K562 (cell line): ENCODE measurements around the gene MAD1L1. TPM values are rescaled to one million over a fixed set of nuclear protein-coding genes. Genes with fewer than 3 reads are reported as not detected.

Experiments used
- ATAC-seq: fragments of 200-7000 bp; cut with Tn5 transposase; 3 replicates; pipeline ENCODE4 v1.9.1; 2020; ENCODE audit warnings: moderate library complexity
- BruUV-seq: library from RNA; stranded (reverse); fragments of 400-500 nt; replicated peaks from 2 replicates; lab custom pipeline; 2021; lab: Mats Ljungman, UMichigan
- CTCF ChIA-PET: fragments of 300-600 bp; formaldehyde crosslinking; extraction: SDS; loops from one replicate; lab custom pipeline; 2021; ENCODE audit warnings: low intra/inter-chr PET ratio; lab: Yijun Ruan, JAX
- POLR2A ChIA-PET: fragments of 300-600, 350-650 bp; sonication (Branson Sonifier 250); formaldehyde crosslinking; extraction: SDS; loops from one replicate; lab custom pipeline; 2021; ENCODE audit warnings: antibody characterized with exemption, inconsistent platforms; lab: Yijun Ruan, JAX
- DNase-seq, 4 experiments: peaks; one replicate each; pipeline versions ENCODE4 v3.0.0 to v3.0.0-alpha.2; 2011 to 2018; ENCODE audit warnings: low spot score in 3 of 4, mixed read lengths in 3 of 4; ENCODE audit errors: extremely low read depth in 1 of 4
- FAIRE-seq: peaks from 2 replicates; lab custom pipeline; 2011; peaks lifted over from hg19 to GRCh38; lab: Jason Lieb, UNC
- H2AFZ ChIP-seq: 2 replicates; pipeline ENCODE4 v1.6.0; 2011; ENCODE audit warnings: low read depth, low read length, control low read depth, inconsistent platforms
- H3K27ac ChIP-seq: fragments of 200-600 bp; 3 replicates; pipeline ENCODE4 v1.8.0; 2011; ENCODE audit warnings: low read depth, mild to moderate bottlenecking, control low read depth, inconsistent platforms, low read length, moderate library complexity, mixed read lengths; ENCODE audit errors: extremely low read depth
- H3K27me3 ChIP-seq, 2 experiments: fragments of 300-600 bp in 1 of 2; 2 replicates in 1 of 2; 3 replicates in 1 of 2; pipeline versions ENCODE4 v1.6.0 to v1.8.0; 2011; ENCODE audit warnings: inconsistent platforms in 2 of 2, low read length in 2 of 2, mild to moderate bottlenecking in 1 of 2, mixed read lengths in 1 of 2, moderate library complexity in 1 of 2; ENCODE audit not compliant: control insufficient read depth in 2 of 2, insufficient read depth in 2 of 2
- H3K36me3 ChIP-seq: fragments of 300-600 bp; 3 replicates; pipeline ENCODE4 v1.8.0; 2011; ENCODE audit warnings: mild to moderate bottlenecking, low read length, inconsistent platforms; ENCODE audit not compliant: control insufficient read depth, insufficient read depth
- H3K4me1 ChIP-seq, 2 experiments: fragments of 200-600 bp in 1 of 2; replicated peaks in 1 of 2; 2 replicates in 1 of 2; 3 replicates in 1 of 2; pipeline versions ENCODE4 v1.5.1 to v1.8.0; 2011; ENCODE audit warnings: inconsistent platforms in 2 of 2, low read length in 2 of 2, mild to moderate bottlenecking in 1 of 2, mixed read lengths in 1 of 2, moderate library complexity in 1 of 2; ENCODE audit not compliant: control insufficient read depth in 2 of 2, insufficient read depth in 2 of 2
- H3K4me2 ChIP-seq: 2 replicates; pipeline ENCODE4 v1.6.1; 2011; ENCODE audit warnings: low read length, control low read depth, inconsistent platforms, mixed read lengths; ENCODE audit not compliant: insufficient read depth
- H3K4me3 ChIP-seq: fragments of 200-600 bp; sonication (generic), shearing (Covaris generic); 2 replicates; pipeline ENCODE4 v1.5.1; 2016; ENCODE audit warnings: control low read depth, inconsistent platforms
- H3K79me2 ChIP-seq: fragments of 200-600 bp; 3 replicates; pipeline ENCODE4 v1.8.0; 2011; ENCODE audit warnings: low read length, inconsistent platforms; ENCODE audit not compliant: control insufficient read depth, insufficient read depth
- H3K9ac ChIP-seq, 2 experiments: 2 replicates each; pipeline versions ENCODE4 v1.6.0 to v1.6.1; 2011; ENCODE audit warnings: low read depth in 2 of 2, low read length in 2 of 2, control low read depth in 1 of 2, inconsistent platforms in 1 of 2, mild to moderate bottlenecking in 1 of 2, mixed read lengths in 1 of 2; ENCODE audit not compliant: insufficient read depth in 1 of 2
- H3K9me1 ChIP-seq: one replicate; pipeline ENCODE4 v1.6.0; 2011; ENCODE audit warnings: inconsistent platforms, mild to moderate bottlenecking, low read length, moderate library complexity; ENCODE audit not compliant: control insufficient read depth, insufficient read depth
- H3K9me3 ChIP-seq: replicated peaks from 2 replicates; pipeline ENCODE4 v1.5.1; 2011; ENCODE audit warnings: low read depth, low read length, inconsistent platforms; ENCODE audit not compliant: control insufficient read depth, insufficient read depth
- H4K20me1 ChIP-seq: replicated peaks from 2 replicates; pipeline ENCODE4 v1.6.1; 2011; ENCODE audit warnings: low read length, inconsistent platforms, mixed read lengths; ENCODE audit not compliant: control insufficient read depth, insufficient read depth
- MECOM ChIP-seq: fragments of 250-450 bp; sonication (Bioruptor Pico); IDR thresholded peaks from 2 replicates; pipeline ENCODE4 v1.8.0; 2022; ENCODE audit warnings: inconsistent platforms
- PHF20 ChIP-seq: fragments of 450-650 bp; IDR thresholded peaks from 2 replicates; pipeline ENCODE4 v1.6.1; 2018; ENCODE audit not compliant: partially characterized antibody
- ZBED1 ChIP-seq: IDR thresholded peaks from 2 replicates; pipeline ENCODE4 v1.6.1; 2014
- ZNF239 ChIP-seq: fragments of 250-450 bp; sonication (Bioruptor Pico); IDR thresholded peaks from 2 replicates; pipeline ENCODE4 v1.4.0; 2020; ENCODE audit warnings: mild to moderate bottlenecking
- ZNF766 ChIP-seq: fragments of 200-800 bp; sonication (Bioruptor generic); conservative IDR thresholded peaks from 2 replicates; pipeline ENCODE4 v1.6.1; 2016; ENCODE audit warnings: missing genetic modification characterization, missing compliant biosample characterization
- WGBS: fragments of 100-300 bp; shearing (Covaris generic); methylation state at CpG from one replicate; pipeline ENCODE4 v1.1.6; 2016; ENCODE audit warnings: low coverage, mixed read lengths; ENCODE audit not compliant: insufficient coverage; ENCODE audit errors: missing lambda C conversion rate; 5-methylcytosine and 5-hydroxymethylcytosine counted together
- in situ Hi-C: fragments of 300-500 bp; cut with MboI; formaldehyde crosslinking; loops from 4 replicates; pipeline ENCODE4 v1.15.0; 2018; ENCODE audit warnings: inconsistent platforms, mixed read lengths
- intact Hi-C: fragments of 100-400 bp; cut with micrococcal nuclease; formaldehyde crosslinking; loops from 2 replicates; pipeline ENCODE4 v1.14.2; 2022
- polyA plus RNA-seq, 8 experiments: library from polyadenylated mRNA; depleted of rRNA in 4 of 8; stranded (reverse) in 5 of 8; unstranded in 3 of 8; fragments of >200 nt; fragmentation: Nextera tagmentation in 2 of 8; fragmentation: Illumina TruSeq in 1 of 8; extraction: Ambion mirVana in 2 of 8; extraction: Trizol in 1 of 8; gene quantifications; 2 replicates each; pipeline versions ENCODE4 v1.2.1 to v1.2.3, GENCODE V29; 2011 to 2014; ENCODE audit warnings: inconsistent platforms in 1 of 8, missing spikeins in 1 of 8
- total RNA-seq, 7 experiments: library from RNA; depleted of rRNA in 6 of 7; stranded (reverse); fragments of >200 nt in 6 of 7; fragmentation: Illumina TruSeq in 2 of 7; extraction: Trizol in 2 of 7; gene quantifications; 2 replicates each; pipeline versions ENCODE4 v1.2.1 to v1.2.3, GENCODE V29; 2011 to 2021; ENCODE audit warnings: low replicate concordance in 1 of 7
- TF ChIP-seq, protein P1 (sequence below): sonication (generic); formaldehyde crosslinking; IDR thresholded peaks from 2 replicates; pipeline ENCODE4 v1.8.0; 2022; ENCODE audit warnings: missing genetic modification reagents, mild to moderate bottlenecking, borderline replicate concordance
- TF ChIP-seq, protein P2 (sequence below): sonication (generic); formaldehyde crosslinking; IDR thresholded peaks from 2 replicates; pipeline ENCODE4 v1.8.0; 2022; ENCODE audit warnings: mild to moderate bottlenecking, missing genetic modification reagents
- TF ChIP-seq, protein P3 (sequence below): fragments of 250-450 bp; sonication (Bioruptor Pico); IDR thresholded peaks from 2 replicates; pipeline ENCODE4 v1.4.0; 2020

MAD1L1 gene
- total and polyA plus RNA-seq, 9 of the 15 experiments (the other 6 are each of a cell fraction or from before 2014, with no cell fraction given), result 1.7 to 89.7 (median 18.0) TPM

DNA sequence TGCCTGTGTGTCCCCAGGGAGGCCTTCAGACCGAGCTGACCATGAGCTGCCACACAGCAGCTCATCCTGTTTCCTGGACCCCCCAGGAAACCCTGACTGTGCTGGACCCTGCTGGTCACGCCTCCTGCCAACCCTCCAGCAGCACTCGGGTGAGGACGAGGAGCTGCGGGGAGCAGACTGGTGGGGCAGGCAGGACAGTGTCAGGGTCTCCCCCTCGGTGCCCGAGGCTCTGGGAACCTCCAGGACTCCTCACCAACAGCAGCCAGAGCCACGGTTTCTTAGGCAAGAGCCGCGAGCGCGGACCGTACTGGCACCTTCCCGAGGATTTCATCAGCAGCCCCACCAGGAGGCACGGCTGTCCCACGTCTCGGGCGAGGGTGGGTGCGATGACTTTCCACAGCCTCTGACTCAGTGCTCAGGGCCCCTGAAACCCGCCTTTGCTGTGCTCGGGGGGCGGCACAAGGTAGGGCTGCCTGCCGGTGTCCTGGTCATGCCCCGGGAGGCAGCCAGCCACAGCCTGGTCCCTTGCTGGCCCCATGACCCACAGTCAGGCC, 375.8 kb downstream of the MAD1L1 start (continued):
- TF ChIP-seq, protein P1, sequence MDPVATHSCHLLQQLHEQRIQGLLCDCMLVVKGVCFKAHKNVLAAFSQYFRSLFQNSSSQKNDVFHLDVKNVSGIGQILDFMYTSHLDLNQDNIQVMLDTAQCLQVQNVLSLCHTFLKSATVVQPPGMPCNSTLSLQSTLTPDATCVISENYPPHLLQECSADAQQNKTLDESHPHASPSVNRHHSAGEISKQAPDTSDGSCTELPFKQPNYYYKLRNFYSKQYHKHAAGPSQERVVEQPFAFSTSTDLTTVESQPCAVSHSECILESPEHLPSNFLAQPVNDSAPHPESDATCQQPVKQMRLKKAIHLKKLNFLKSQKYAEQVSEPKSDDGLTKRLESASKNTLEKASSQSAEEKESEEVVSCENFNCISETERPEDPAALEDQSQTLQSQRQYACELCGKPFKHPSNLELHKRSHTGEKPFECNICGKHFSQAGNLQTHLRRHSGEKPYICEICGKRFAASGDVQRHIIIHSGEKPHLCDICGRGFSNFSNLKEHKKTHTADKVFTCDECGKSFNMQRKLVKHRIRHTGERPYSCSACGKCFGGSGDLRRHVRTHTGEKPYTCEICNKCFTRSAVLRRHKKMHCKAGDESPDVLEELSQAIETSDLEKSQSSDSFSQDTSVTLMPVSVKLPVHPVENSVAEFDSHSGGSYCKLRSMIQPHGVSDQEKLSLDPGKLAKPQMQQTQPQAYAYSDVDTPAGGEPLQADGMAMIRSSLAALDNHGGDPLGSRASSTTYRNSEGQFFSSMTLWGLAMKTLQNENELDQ (CRISPR knock-in tag), result no peak
- TF ChIP-seq PHF20 (no peak), ZBED1 (no peak), ZNF766 (no peak)
- TF ChIP-seq, all 486 proteins: peak for 5

DNA sequence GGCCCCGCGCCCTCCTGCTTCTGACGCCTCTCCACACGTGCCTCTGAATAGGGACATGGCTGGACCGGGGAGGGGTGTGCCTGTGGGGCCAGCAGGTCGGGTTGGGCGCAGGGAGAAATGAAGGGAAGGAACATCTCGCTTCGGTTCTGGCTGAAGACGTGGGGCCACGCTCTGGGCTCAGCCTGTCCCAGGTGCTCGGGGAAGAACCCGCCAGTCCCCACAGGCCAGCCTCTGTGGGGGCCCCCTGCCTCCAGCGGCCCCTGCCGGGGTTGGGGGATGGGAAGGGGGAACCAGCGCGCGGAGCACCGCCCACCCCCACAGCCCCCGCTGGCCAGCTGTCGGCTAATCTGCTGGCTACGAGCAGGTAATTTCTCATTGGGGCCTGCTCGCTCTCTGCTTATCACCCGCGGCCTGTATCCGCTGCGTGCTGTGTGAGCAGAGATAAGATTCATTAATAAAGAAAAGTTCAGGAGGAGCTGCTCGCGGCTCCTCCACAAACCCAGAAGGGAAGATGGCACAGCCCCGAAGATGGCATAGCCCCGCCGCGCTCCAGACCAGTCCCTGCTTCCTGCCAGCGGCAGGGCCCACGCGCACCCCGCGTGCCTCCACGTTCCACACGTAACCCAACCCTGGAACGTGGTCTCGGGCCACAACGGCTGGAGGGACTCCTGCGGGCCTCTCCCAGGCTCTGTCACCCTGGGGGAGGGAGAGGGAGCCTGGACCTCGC, 376.4 kb downstream of the MAD1L1 start:
- peak; percentile 96 for FAIRE-seq
- no TSS peak for BruUV-seq
- Histone ChIP-seq H3K36me3 (peaks cover 20% of the 10 kb centered on the region), H3K9me3 (peaks cover 3% of the 10 kb centered on the region), H2AFZ (peak overlapping the region; percentile 67), H3K79me2 (peaks cover 50% of the 10 kb centered on the region), H3K4me3 (no peak overlapping the region), H3K4me1 (peaks cover 33 to 99% of the 10 kb centered on the region in 2 experiments), H3K4me2 (peak overlapping the region; percentile 84), H3K9me1 (peaks cover 4% of the 10 kb centered on the region), H3K9ac (peak overlapping the region; percentile 76 to 97), H3K27me3 (no peaks in the 10 kb centered on the region), H3K27ac (peak overlapping the region; percentile 89), H4K20me1 (no peaks in the 10 kb centered on the region)
- in situ Hi-C loops (no loop called here), intact Hi-C loops (loop anchor here (1.0 to 10.0 kb wide), 2 partner anchors 167 to 248 kb away; no protein-coding TSS in a partner anchor)
- ChIA-PET POLR2A (interaction anchor here (1.1 to 1.8 kb wide), 3 partner anchors 13 to 27 kb away, joined by 3 to 11 read pairs (median 6); no protein-coding TSS in a partner anchor), CTCF (no interaction called here)
- DNase-seq, result peak; percentile 91 to 94 (median 92)
- peak; percentile 63 for ATAC-seq
- 2% methylated on average over 39 of the region's 45 CpGs for WGBS
- TF ChIP-seq, protein P2, sequence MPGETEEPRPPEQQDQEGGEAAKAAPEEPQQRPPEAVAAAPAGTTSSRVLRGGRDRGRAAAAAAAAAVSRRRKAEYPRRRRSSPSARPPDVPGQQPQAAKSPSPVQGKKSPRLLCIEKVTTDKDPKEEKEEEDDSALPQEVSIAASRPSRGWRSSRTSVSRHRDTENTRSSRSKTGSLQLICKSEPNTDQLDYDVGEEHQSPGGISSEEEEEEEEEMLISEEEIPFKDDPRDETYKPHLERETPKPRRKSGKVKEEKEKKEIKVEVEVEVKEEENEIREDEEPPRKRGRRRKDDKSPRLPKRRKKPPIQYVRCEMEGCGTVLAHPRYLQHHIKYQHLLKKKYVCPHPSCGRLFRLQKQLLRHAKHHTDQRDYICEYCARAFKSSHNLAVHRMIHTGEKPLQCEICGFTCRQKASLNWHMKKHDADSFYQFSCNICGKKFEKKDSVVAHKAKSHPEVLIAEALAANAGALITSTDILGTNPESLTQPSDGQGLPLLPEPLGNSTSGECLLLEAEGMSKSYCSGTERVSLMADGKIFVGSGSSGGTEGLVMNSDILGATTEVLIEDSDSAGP (CRISPR knock-in tag), result no peak
- TF ChIP-seq ZNF239 (CRISPR knock-in tag) (peak; percentile 11; the same call in 1 of the 2 replicates), MECOM (CRISPR knock-in tag) (no peak; the same call in 1 of the 2 replicates)
- TF ChIP-seq, protein P3, sequence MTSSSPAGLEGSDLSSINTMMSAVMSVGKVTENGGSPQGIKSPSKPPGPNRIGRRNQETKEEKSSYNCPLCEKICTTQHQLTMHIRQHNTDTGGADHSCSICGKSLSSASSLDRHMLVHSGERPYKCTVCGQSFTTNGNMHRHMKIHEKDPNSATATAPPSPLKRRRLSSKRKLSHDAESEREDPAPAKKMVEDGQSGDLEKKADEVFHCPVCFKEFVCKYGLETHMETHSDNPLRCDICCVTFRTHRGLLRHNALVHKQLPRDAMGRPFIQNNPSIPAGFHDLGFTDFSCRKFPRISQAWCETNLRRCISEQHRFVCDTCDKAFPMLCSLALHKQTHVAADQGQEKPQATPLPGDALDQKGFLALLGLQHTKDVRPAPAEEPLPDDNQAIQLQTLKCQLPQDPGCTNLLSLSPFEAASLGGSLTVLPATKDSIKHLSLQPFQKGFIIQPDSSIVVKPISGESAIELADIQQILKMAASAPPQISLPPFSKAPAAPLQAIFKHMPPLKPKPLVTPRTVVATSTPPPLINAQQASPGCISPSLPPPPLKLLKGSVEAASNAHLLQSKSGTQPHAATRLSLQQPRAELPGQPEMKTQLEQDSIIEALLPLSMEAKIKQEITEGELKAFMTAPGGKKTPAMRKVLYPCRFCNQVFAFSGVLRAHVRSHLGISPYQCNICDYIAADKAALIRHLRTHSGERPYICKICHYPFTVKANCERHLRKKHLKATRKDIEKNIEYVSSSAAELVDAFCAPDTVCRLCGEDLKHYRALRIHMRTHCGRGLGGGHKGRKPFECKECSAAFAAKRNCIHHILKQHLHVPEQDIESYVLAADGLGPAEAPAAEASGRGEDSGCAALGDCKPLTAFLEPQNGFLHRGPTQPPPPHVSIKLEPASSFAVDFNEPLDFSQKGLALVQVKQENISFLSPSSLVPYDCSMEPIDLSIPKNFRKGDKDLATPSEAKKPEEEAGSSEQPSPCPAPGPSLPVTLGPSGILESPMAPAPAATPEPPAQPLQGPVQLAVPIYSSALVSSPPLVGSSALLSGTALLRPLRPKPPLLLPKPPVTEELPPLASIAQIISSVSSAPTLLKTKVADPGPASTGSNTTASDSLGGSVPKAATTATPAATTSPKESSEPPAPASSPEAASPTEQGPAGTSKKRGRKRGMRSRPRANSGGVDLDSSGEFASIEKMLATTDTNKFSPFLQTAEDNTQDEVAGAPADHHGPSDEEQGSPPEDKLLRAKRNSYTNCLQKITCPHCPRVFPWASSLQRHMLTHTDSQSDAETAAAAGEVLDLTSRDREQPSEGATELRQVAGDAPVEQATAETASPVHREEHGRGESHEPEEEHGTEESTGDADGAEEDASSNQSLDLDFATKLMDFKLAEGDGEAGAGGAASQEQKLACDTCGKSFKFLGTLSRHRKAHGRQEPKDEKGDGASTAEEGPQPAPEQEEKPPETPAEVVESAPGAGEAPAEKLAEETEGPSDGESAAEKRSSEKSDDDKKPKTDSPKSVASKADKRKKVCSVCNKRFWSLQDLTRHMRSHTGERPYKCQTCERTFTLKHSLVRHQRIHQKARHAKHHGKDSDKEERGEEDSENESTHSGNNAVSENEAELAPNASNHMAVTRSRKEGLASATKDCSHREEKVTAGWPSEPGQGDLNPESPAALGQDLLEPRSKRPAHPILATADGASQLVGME (CRISPR knock-in tag), result 0 out of 2 replicates have a peak, but pooled peaks have one; percentile 69
